COLO668 (cell line): ENCODE data around the gene MYLK3.

ENCODE experiments used
- DNase-seq: peaks from one replicate; lab custom pipeline; 2025; ENCODE audit not compliant: unreplicated experiment; lab: John Stamatoyannopoulos, UW

MYLK3 gene

DNA sequence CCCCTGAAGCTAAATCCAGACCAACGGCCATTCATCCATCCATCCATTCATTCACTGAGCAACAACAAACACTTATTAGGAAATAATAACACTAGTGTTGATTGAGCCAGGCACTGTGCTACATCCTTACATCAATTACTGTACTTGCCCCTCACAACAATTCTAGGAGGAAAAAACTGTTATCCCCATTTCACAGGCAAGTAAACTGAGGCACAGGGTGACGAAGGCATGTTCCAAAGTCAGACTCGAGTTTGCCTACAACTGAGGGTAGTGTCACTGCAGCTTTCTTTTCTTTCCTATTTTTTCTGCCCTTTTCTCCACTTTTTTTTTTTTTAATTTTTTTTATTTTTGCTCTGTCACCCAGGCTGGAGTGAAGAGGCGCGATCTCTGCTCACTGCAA, 11.2 kb upstream of the MYLK3 start:
- no peak for DNase-seq

DNA sequence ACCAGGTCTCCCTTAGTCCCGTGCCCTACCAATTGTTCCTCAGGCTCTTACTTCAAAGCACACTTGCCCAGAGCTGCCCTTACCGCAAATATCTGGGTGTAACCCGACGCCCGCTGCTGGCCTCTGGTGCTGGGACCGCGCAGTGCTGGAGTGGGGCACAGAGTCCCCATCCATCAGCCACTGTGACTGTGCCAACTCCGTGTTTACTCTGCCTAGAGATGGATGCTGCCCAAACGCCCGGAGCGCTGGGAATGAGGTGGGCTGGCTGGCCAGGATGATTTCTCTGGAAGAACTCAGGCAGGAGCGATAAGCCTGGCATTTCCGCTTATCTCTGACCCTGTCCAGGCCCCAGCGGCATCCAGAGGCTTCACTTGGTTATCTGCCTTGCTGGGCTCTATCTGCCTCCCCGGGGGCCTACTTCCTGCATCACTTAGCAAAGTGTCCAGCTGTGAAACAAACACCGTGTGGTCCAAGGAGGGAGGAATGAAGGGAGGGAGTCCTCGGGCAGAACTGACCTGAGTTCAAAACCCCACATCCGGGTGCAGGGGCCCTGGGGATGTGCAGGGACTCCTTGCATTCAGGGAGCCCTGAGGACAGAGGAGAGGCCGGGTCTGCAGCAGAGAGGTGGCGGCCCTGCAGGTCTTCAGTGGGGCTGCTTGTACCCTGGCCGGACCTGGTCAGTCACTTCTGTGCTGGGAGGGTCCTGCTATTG, 9.4 kb upstream of the MYLK3 start:
- peak; percentile 79 for DNase-seq

DNA sequence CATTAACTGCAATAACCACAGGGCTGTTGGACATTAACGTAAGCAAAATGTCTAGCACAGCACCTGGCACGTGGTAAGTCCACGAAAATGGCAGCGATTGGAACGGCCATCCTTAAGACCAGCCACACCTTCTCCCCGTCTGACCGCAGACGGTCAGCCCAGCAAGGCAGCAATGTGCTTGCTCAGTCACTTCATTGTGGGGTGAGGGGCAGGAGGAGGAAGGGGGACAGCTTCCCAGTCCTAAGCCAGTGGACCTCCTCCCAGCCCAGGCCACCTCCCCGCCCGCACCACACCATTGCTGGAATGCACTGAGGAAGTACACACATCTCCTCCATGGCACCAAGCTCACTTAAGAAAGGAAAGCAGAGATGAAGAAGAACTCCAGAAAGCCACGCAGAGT, 8.6 kb upstream of the MYLK3 start:
- no peak for DNase-seq

DNA sequence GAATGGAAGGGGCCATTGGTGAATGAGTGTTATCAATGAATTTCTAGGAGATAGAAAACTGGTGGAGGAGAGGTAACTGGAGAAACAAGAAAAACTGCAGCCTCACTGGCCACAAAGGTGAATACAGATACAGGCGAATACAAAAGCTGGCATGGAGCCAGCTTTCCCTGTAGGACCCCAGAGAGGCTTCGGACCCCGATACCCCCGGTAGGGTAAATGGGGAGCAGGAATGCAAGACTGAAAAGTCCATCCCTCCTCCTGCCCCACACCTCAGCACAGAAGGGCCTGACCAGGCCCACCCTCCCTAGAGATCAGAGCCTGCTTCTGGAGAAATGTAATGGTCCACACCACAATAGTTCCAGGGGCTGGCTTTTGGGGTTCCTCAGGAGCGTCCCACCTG, 4.9 kb upstream of the MYLK3 start:
- no peak for DNase-seq

DNA sequence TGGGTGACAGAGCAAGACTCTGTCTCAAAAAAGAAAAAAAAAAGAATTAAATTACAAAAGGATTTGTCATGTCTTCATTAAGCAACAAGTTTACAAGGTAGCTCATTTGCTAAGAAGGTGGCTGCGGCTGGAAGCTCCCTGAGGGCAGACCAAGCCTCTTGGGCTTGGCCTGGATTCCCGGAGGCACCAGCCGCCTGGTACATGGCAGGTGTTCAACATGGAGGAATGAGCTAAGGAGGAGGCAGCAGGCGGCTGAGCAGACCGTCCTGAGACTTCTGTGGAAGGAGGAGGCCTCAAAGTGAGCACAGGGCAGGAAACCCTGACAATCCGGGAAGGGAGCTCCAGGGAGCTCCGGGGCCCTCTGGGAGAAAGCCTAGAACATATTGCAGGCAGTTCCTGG, 3.2 kb upstream of the MYLK3 start:
- no peak for DNase-seq

DNA sequence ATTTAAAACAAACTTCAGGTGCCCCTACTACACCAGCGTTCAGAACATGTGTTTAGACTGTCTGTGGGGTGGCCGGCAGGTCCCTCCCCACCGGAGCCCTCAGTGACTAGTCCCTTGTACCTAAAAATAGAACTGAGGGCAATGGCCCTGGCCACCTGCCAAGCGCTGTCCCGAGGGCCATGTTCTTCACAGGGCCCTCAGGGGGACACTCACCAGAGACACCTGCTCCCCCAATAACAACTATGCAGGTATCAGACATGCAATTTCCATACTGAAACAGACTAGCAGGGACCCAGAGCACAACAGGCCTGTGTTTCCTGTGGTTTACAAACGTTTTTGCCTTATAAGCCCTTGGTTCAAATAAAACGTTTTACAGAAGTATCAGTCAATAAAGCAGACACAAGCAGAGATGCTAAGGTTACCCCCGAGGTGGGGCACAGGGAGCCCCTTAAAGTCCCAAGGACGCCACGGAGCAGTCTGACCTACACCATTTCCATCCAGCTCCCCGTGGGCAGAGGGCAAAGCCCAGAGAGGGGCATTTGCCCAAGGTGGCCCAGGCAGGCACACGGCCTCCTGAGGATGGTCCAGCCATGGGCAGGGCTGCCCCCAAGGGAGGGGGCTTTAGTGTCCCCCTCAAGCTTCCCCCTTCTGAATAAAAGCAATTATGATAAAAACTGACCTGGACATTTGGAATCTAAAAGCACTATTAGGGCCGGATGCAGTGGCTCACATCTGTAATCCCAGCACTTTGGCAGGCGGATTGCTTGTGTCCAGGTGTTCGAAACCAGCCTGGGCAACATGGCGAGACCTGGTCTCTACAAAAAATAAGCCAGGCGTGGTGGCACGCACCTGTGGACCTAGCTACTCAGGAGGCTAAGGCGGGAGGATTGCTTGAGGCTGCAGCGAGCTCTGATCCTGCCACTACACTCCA, 896 bp upstream of the MYLK3 start:
- peak; percentile 90 for DNase-seq

DNA sequence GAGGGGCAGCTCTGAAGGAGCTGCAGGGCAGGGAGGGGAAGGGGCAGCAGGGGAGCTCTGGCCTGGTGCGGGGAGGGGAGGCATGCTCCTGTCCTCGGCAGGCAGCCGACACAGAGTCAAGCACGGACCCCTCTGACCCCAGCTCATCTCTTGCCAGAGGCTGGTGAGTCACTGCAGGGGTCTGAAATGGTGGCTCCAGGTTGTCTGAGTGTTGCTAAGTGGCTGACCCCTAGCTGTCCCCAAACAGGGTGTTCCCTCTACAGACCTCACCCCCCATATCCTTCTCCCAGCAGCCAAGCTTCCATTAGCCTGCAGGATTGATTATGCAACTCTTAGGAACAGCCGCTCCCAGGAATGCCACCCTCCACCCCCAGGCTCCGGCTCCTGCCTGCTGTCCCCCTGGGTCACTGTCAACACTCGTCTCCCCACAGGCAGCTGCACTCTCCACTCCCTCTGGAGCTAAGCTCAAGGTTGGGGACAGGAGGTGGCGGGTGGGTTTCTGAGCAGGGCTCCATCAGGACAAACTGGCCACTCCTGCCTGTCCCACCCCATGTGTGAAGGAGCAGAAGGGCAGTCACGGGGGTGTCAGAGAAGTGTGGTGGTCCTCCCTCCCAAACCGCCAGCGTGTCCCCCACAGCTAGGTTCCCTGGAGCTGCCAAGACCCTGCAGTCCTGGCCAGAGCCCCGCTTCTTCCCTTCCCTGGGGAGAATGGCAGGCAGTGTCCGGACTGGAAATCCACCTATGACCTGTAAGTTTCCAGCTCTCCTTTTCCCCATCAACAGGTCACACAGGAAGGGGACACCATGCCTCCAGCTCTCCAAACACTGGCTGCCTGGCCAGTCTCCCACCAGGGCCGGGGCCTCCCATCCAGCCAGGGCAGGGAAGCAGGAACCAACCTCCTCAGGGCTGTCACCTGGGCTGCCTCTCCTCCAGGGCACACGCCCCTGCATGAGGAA, 1.0 kb downstream of the MYLK3 start:
- no peak for DNase-seq

DNA sequence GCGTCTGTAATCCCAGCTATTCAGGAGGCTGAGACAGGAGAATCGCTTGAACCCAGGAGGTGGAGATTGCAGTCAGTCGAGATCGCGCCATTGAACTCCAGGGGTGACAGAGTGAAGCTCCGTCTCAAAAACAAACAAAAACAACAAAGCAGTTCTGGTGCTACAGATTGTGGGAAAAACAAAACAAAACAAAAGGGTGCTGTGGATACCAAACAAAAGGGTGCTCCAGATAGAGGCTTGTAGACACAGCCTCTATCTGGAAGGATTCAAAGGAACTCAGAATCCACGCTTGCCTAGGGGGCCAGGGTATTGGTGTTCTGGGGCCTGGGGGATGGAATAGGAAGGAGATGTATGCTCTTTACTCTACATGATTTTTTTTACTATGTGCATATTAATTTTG, 2.5 kb downstream of the MYLK3 start:
- peak; percentile 20 for DNase-seq

DNA sequence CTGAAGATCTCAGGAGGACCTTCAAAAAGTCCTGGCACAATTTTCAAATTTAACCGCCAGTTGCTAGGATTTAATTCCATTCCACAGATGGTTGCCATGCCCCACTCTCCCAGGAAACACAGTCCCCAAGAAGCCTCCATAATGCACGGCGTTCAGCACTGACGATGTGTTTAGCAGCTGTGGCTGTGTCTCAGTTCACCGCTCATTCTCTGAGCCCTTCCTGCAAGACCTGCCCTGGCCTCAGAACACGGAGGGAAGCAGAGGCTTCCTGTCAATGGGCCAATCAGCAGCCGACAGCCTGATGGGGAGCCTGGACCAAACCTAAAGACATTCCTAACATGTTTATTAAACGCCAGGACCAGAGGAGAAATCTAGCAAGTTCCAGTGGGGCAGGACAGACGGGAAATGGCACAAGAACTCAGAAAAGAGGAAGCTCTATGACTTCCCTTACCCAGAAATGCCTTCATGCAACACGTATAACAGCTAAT, 4.9 kb downstream of the MYLK3 start:
- peak; percentile 54 for DNase-seq

DNA sequence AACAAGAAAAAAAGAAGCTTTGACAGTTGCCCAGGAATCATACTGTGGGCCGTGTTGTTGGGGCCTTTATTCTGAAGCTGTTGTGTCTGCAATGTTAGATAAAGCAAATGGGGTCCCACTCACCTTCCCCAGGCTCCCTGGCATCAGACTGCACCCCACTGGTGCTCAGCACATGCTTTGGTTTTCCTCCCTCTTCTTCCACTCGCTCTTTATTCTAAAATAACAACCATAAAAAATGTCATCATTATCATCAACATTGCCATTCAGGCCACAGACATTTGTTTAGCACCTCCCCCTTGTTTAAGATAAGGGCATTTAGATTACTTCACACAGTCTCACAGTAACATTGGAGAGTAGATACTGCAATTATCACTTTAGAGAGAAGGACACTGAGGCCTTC, 8.2 kb downstream of the MYLK3 start:
- no peak for DNase-seq

DNA sequence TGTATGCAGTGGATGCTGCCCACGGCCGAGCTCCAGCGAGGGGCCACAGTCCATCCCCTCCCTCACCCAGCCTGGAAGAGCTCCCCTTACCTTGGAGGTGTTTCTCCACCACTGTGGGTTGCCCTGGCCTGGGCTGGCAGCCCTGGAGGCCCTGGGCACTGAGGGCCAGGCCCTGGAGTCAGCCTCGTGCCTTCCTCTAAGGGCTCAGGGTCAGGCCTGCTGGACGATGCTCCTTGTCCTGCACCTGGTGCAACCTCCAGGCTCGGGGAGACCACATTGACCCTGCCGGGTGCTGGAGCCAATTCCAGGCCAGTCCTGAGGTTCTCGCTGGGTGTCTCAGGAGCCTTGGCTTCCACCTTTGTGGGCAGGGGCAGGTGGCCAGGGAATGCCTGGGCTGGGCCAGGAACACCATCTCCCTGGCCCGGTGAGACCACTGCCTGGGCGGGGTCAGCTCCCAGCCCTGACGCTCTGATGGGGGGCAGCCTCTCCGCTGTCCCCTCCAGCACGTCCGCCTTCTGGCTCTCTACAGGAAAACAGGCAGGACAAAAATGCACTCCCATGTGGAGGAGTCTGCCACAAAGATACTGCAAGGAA, 10.4 kb downstream of the MYLK3 start:
- DNase-seq: no peak

DNA sequence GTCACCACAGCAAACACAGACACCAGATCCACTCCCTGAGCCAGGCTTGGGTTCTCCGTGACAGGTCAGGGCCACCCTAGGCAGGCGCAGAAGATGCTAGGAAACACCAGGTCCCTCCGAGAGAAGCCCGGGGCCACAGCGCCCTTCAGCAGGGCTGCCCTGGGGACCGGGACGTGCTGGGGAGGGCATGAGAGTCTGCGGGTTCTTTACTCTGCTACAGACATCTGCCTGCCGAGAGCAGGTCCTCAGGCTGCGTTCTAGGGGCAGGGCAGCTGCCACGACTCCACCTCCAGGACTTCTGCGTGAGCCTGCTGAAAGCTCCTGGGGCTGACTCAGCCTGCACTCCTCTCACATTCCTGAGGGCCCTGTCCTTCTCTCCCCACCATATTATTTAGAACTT, 11.4 kb downstream of the MYLK3 start:
- no peak for DNase-seq

DNA sequence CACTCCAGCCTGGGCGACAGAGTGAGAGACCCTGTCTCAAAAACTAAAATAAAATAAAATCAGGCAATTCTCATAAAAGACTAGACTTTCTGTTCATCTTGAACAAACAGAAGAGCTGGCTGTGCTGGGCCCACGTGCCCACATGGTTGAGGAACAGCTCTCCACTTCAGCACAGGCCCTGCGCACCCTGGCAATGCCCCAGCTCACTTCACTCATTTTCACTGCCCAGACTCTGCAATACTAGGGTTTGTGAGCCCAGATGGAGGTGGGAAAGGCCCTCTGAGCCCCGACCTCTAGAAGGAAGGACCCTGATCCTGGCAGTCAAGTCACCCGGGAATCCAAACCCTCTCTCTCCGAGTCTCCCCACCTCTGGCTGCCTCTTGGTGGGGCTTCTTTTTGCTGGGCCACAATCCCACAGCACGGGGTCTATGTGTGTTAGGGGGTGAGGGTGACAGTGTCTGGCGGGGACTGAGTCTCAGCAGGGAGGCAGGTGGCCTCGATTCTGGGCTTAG, 14.8 kb downstream of the MYLK3 start:
- no peak for DNase-seq

DNA sequence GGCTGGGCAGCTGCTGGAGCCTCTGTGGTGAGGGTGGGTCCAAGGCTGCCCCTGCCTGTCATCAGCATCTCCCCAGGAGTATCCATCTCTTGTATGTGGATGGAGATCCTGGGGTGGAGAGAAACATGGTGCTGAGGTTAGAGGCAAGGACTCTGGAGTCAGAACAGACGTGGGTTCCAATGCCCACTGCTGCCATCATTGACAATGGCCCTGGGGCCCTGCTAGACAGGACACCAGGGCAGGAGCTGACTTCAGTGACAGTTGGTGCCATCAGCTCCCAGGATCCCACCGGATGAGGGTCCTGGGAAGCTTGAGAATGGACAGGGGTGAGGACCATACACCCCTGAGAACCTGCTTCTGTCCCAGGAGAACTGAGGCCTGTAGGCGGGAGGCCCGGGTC, 15.6 kb downstream of the MYLK3 start:
- no peak for DNase-seq

DNA sequence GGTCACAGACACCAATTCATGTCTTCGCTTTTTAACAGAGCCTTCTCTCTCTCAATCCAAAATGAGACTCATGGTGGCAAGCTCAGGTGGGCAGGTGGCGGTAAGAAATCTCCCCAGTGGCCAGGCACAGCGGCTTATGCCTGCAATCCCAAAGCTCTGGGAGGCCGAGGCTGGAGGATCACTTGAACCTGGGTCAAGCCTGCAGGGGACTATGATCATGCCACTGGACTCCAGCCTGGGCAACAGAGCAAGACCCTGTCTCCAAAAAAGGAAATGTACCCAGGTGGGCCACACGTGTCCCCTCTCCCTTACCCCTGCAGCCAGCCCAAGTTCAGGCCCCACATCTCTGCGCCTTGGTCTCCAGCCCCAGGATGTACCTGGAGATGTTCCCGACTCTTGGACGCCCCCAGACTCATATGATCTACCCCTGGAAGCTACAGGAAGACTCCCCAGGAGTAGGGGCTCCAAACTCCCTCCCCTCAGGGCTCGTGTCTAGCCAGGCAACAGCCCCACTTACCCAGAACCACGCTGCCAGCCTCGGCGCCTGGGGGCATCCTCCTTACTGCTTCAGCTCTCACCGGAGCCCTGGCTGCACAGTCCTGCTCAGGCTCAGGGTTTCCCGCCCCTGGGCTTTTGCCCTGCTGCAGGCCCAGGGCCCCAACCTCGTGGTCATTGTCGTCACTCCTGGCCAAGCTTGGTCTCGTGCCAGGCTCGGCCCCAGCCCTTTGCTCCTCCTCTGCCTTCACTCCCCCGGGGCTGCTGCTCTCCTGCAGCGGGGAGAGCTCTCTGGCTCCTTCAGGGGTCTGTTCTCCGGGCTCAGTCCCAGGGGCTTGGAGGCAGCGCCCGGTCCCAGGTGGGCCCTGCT, 16.2 kb downstream of the MYLK3 start:
- no peak for DNase-seq

DNA sequence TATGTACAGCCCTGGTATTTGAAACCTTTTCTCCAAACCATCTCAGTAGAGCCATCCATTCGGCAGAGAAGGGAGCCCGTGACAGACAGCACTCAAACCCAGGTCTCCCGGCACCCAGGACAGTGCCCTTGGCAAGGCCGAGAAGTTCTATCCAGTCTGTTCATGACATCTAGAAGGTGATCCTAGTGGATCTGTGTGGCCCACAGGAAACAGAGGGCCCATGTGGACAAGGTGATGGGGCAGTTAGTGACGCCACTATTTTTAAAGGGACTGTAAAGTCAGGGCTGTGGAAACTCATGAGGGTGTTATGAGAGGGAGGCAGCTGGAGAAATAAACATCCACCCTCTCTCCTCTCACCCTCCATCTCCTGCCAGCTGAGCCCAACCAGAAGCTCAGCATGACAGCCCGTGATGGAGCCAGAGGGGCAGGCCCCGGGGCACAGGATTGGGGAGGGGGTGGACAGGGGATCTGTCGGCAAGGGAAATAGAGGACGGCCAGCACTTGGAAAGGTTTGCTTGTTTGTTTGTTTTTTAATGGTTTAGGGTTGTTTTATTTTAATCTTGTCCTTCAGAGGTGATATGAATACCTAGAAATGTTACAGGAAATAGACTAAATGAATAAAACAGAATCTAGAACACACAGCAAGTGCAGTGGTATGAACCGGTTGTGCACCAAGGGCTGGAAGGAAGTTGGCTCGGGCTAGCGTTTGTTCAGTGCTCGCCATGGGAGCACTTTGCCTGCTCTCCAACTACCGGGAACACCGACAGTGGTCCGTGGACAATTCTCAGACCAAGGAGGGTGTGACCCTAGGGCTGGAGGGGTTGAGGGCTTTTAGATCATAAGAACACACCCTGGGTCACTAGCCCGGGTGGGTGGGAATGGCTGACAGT, 17.1 kb downstream of the MYLK3 start:
- no peak for DNase-seq

DNA sequence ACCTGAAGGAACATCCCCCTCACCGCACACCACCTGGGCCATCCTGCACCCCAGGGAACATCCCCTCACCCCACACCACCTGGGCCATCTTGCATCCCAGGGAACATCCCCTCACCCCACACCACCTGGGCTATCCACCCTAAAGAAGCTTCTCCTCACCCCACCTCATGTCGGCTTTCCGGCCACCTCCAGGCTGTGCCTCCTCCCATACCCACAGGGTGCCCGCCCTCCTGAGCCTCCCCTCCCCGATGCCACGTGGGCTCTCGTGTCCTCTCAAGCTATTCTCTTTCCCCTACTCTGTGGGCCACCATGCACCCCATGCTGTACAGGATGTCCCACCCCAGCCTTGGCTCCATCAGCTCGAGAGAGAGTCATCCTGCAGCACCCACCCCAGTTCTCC, 18.0 kb downstream of the MYLK3 start:
- no peak for DNase-seq

DNA sequence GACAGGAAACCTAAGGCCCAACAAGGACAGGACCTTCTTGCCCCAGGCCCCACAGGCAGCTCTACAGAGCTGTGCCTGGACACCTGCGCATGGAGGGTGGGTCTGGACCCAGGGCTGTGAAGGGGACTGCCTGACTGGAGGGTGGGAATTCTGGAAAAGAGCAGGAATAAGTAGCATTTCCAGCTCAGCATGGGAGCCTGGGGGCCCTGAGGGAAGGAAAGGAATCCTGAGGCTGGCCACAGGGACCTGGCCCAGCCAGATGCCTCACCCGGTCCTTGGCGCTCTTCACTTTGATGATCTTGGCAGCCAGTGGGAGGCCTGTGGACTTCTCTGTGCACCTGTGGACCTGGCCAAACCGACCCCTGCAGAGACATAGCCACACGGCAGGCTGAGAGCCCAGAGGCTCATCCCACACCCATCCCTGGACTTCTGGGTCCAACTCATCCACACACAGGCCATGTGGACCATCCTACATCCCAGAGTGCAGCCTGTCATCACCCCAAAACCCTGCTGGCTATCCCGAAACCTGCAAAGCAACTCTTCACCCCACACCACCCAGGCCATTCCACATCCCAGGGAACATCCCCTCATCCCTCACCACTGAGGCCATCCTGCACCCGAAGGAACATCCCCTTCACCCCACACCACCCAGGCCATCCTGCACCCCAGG, 18.7 kb downstream of the MYLK3 start:
- DNase-seq: no peak
